Adrenal gland (tissue), 5 donors: ENCODE measurements around the gene GMDS.

Source experiments
- POLR2A ChIP-seq, 2 donors: fragments of 450-650 bp; IDR thresholded peaks; one replicate each; pipeline ENCODE4 v1.6.1; 2017; ENCODE audit warnings: antibody characterized with exemption in 2 of 2, mild to moderate bottlenecking in 2 of 2, moderate library complexity in 1 of 2
- TF ChIP-seq, protein P1 (sequence below), 6 experiments: fragments of 450-650 bp in 4 of 6; fragments of 200-600 bp in 2 of 6; sonication (generic) in 1 of 6; IDR thresholded peaks; 1 replicate in 5 of 6; 2 replicates in 1 of 6; pipeline versions ENCODE4 v1.5.1 to v1.8.0; 2016 to 2021; ENCODE audit warnings: antibody characterized with exemption in 6 of 6, mild to moderate bottlenecking in 2 of 6, moderate library complexity in 1 of 6
- donor health status: DM: no; HTN: no; CAD: no.

DNA sequence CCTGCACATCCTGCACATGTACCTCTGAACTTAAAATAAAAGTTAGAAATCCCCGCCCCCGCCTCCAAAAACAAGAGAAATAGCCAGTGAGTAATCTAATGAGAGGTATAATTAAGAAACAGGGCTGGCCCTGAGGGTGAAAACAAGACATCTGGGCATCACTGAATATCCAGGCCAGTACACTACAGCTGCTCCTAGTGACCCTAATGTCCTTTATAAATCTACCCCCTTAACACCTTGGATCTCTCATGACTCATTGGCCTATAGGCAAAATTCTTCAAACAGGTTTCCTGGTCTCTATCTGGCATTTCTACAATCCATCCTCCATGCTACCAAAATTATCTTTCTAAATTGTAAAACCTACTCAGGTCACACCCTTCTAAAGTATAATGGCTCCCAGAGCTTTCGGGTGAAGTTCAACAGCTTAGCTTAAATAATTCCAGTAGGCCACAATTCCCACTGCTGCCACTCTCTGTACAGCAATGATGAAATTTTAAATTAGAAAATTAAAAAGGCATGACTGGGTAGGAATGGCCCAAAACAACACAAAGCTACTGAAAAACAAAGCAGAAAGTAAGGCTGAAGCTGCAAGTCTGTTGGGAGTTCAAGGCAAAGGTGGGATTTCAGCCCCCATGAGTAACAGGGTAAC lies 260.9 kb downstream of the GMDS start:
- TF ChIP-seq POLR2A (IDR thresholded peaks at IDR 0.05) = no peak
- TF ChIP-seq, protein P1, sequence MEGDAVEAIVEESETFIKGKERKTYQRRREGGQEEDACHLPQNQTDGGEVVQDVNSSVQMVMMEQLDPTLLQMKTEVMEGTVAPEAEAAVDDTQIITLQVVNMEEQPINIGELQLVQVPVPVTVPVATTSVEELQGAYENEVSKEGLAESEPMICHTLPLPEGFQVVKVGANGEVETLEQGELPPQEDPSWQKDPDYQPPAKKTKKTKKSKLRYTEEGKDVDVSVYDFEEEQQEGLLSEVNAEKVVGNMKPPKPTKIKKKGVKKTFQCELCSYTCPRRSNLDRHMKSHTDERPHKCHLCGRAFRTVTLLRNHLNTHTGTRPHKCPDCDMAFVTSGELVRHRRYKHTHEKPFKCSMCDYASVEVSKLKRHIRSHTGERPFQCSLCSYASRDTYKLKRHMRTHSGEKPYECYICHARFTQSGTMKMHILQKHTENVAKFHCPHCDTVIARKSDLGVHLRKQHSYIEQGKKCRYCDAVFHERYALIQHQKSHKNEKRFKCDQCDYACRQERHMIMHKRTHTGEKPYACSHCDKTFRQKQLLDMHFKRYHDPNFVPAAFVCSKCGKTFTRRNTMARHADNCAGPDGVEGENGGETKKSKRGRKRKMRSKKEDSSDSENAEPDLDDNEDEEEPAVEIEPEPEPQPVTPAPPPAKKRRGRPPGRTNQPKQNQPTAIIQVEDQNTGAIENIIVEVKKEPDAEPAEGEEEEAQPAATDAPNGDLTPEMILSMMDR (IDR thresholded peaks at IDR 0.05) = no peak
